ENCODE data around the gene IL31RA. TPM values are rescaled to one million over a fixed set of nuclear protein-coding genes. Genes with fewer than 3 reads are reported as not detected.

The IL31RA gene
- polyA plus RNA-seq, 2 of the 4 experiments (the other 2 are of a cell fraction), result 0.94 to 2.0 TPM

- ATAC-seq (no peak), FAIRE-seq (no peak), DNase-seq (ENCODE audit: low read depth in 1 of 2, low spot score in 1 of 2) (no peak)
- Histone ChIP-seq H3K9me3 (no peaks in the 10 kb centered on the region), H3K4me3 (no peak overlapping the region), H3K27ac (peak overlapping the region; percentile 61 to 82), H3K4me1 (peaks cover 26% of the 10 kb centered on the region), H3K4me2 (no peak overlapping the region)
- TF ChIP-seq CTCF (IDR thresholded peaks at IDR 0.05) (no peak), JUNB (IDR thresholded peaks at IDR 0.05) (no peak), MAX (IDR thresholded peaks at IDR 0.05) (no peak), HEYL (CRISPR knock-in tag; IDR thresholded peaks at IDR 0.05) (no peak), FOSB (CRISPR knock-in tag; IDR thresholded peaks at IDR 0.05) (no peak), TP53 (CRISPR knock-in tag; IDR thresholded peaks at IDR 0.05) (no peak), PBX3 (IDR thresholded peaks at IDR 0.05) (no peak), MAZ (IDR thresholded peaks at IDR 0.05; ENCODE audit: borderline replicate concordance, low read depth, low read length) (no peak), RAD21 (conservative IDR thresholded peaks at IDR 0.05 in 1 of 2, IDR thresholded peaks at IDR 0.05 in 1 of 2) (no peak), E2F6 (IDR thresholded peaks at IDR 0.05; ENCODE audit: borderline replicate concordance, low read depth) (no peak), MYC (IDR thresholded peaks at IDR 0.05; ENCODE audit: borderline replicate concordance, low read length) (no peak), CBX2 (IDR thresholded peaks at IDR 0.05; ENCODE audit: borderline replicate concordance, low read depth) (no peak), BCL3 (IDR thresholded peaks at IDR 0.05) (no peak), SREBF2 (IDR thresholded peaks at IDR 0.05) (no peak), RARB (CRISPR knock-in tag; IDR thresholded peaks at IDR 0.05) (no peak), USF2 (IDR thresholded peaks at IDR 0.05) (no peak), CHD2 (IDR thresholded peaks at IDR 0.05; ENCODE audit: low read length, partially characterized antibody) (no peak), NFE2L2 (conservative IDR thresholded peaks at IDR 0.05; ENCODE audit: low read length) (no peak), ZSCAN20 (CRISPR knock-in tag; IDR thresholded peaks at IDR 0.05) (no peak), HOXA7 (CRISPR knock-in tag; IDR thresholded peaks at IDR 0.05) (no peak)
- 80% methylated on average over 9 of the region's 9 CpGs for WGBS (ENCODE audit: missing lambda C conversion rate)
- CTCF ChIA-PET, result interaction anchor here (0.9 to 2.3 kb wide), 7 partner anchors 11 to 390 kb away, joined by 3 to 14 read pairs (median 4); partner anchors contain the start of gene SLC38A9
- POLR2A ChIA-PET, result no interaction called here
Measured at GRCh38 chr5:55923865-55924500, 72.8 kb downstream of the IL31RA start.

GRCh38 chr5:55924744-55925143, 73.6 kb downstream of the IL31RA start:
- peaks cover 26% of the 10 kb centered on the region for H3K4me1 ChIP-seq
- FAIRE-seq (no peak), ATAC-seq (no peak), DNase-seq (ENCODE audit: low read depth in 1 of 2, low spot score in 1 of 2) (no peak)
- H3K27ac ChIP-seq, result peak overlapping the region; percentile 61 to 82
- no peak overlapping the region for H3K4me2 ChIP-seq
- no peak overlapping the region for H3K4me3 ChIP-seq
- POLR2A ChIA-PET, result no interaction called here
- TF ChIP-seq JUNB (IDR thresholded peaks at IDR 0.05), result no peak
- TF ChIP-seq CHD2 (IDR thresholded peaks at IDR 0.05; ENCODE audit: low read length, partially characterized antibody), result no peak
- no peak for TF ChIP-seq MYC (IDR thresholded peaks at IDR 0.05; ENCODE audit: borderline replicate concordance, low read length)
- no peak for TF ChIP-seq RFX5 (IDR thresholded peaks at IDR 0.05)
- no peak for TF ChIP-seq KDM1A (IDR thresholded peaks at IDR 0.05; ENCODE audit: low read depth)
- no peak for TF ChIP-seq RARB (CRISPR knock-in tag; IDR thresholded peaks at IDR 0.05)
- no peak for TF ChIP-seq FOSB (CRISPR knock-in tag; IDR thresholded peaks at IDR 0.05)
- no peak for TF ChIP-seq ESRRA (IDR thresholded peaks at IDR 0.05; ENCODE audit: borderline replicate concordance, low read length)
- TF ChIP-seq CBX2 (IDR thresholded peaks at IDR 0.05; ENCODE audit: borderline replicate concordance, low read depth), result no peak
- no peak for TF ChIP-seq EHF (CRISPR knock-in tag; IDR thresholded peaks at IDR 0.05)
- TF ChIP-seq KDM5A (IDR thresholded peaks at IDR 0.05), result no peak
- TF ChIP-seq CTCF (IDR thresholded peaks at IDR 0.05), result no peak
- TF ChIP-seq TP53 (CRISPR knock-in tag; IDR thresholded peaks at IDR 0.05), result no peak
- no peak for TF ChIP-seq RCOR1 (IDR thresholded peaks at IDR 0.05; ENCODE audit: low read depth, low read length)
- no peak for TF ChIP-seq POLR2A (IDR thresholded peaks at IDR 0.05; ENCODE audit: low read length)
- CTCF ChIA-PET, result interaction anchor here (0.6 to 2.3 kb wide), 4 partner anchors 12 to 389 kb away, joined by 3 to 6 read pairs (median 4); no protein-coding TSS in a partner anchor
- H3K9me3 ChIP-seq, result no peaks in the 10 kb centered on the region
- WGBS (ENCODE audit: missing lambda C conversion rate), result 81% methylated on average over 11 of the region's 11 CpGs

Data from A549 (cell line).